Coronary artery (tissue), 2 donors: Measurements from ENCODE around the gene COL11A2.

Experiments
- DNase-seq: peaks from one replicate; pipeline ENCODE4 v3.0.0-alpha.2; 2017; ENCODE audit warnings: low spot score
- H3K27ac ChIP-seq, 2 donors: fragments of 200-600 bp; sonication (generic); one replicate each; pipeline ENCODE4 v1.5.1; 2016 to 2019
- H3K4me3 ChIP-seq: fragments of 200-600 bp; sonication (generic); 2 replicates; pipeline ENCODE4 v1.5.1; 2016; ENCODE audit warnings: mild to moderate bottlenecking, moderate library complexity
- TF ChIP-seq, protein P1 (sequence below): fragments of 200-600 bp; sonication (generic); IDR thresholded peaks from one replicate; pipeline ENCODE4 v1.5.1; 2019; ENCODE audit warnings: antibody characterized with exemption

COL11A2 gene

DNA sequence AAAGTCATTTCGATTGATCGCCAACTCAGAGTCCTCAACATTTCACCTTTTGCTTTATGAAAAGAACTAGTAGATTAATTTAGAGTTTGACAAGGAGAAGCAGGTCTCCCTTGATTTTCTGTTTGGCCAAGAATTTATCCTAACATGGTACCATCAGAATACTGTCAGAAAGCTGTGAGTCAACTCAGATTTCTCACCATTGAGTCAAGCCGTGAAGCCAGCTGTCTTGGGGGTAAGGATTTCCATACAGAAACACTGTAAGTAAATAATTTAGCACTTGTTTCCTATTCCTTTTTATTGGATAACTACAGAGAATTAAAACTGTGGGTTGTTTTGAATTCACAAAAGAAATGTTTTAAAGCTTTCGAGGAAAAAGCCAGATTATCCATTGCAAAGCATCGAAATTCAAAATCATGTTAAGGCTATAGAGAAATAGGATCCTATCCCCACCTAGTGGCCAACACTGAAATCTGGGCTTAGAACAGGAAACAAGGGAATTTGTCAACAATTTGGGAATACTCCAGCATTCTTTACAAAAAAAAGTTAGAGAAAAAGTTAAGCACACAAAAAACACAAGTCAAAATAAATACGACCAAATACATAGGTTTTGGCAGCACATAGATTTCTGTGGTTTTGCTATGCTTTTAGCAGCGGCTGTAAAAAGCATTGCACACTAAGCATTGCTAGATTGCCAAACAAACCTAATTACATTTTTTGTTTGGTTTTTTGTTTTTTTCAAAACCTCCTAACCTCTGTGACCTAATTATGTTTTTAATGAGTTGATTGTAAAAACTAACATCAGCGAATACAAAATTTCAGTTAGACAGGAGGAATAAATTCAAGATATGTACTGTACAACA lies 44.2 kb downstream of the COL11A2 start:
- no peak for DNase-seq
- H3K27ac ChIP-seq, result no peak overlapping the region
- no peak overlapping the region for H3K4me3 ChIP-seq
- TF ChIP-seq, protein P1, sequence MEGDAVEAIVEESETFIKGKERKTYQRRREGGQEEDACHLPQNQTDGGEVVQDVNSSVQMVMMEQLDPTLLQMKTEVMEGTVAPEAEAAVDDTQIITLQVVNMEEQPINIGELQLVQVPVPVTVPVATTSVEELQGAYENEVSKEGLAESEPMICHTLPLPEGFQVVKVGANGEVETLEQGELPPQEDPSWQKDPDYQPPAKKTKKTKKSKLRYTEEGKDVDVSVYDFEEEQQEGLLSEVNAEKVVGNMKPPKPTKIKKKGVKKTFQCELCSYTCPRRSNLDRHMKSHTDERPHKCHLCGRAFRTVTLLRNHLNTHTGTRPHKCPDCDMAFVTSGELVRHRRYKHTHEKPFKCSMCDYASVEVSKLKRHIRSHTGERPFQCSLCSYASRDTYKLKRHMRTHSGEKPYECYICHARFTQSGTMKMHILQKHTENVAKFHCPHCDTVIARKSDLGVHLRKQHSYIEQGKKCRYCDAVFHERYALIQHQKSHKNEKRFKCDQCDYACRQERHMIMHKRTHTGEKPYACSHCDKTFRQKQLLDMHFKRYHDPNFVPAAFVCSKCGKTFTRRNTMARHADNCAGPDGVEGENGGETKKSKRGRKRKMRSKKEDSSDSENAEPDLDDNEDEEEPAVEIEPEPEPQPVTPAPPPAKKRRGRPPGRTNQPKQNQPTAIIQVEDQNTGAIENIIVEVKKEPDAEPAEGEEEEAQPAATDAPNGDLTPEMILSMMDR, result peak; percentile 26

DNA sequence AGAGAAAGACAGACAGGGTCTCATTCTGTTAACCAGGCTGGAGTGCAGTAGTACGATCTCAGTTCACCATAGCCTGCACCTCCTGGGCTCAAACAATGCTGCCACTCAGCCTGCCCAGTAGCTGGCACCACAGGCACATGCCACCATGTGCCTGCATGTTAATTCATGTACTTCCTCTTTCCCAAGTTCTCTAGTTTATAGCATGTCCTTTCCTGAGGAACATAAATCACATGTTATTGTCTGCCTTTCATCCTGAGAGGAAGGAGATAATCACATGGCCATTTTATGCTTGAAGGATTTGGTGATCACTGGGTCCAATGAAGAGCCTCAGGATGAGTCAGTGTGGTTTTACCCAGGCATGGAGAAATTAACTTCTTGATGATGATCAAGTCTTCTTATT lies 47.9 kb downstream of the COL11A2 start:
- no peak overlapping the region for H3K4me3 ChIP-seq
- no peak for DNase-seq
- no peak overlapping the region for H3K27ac ChIP-seq
- TF ChIP-seq, protein P1, result no peak

DNA sequence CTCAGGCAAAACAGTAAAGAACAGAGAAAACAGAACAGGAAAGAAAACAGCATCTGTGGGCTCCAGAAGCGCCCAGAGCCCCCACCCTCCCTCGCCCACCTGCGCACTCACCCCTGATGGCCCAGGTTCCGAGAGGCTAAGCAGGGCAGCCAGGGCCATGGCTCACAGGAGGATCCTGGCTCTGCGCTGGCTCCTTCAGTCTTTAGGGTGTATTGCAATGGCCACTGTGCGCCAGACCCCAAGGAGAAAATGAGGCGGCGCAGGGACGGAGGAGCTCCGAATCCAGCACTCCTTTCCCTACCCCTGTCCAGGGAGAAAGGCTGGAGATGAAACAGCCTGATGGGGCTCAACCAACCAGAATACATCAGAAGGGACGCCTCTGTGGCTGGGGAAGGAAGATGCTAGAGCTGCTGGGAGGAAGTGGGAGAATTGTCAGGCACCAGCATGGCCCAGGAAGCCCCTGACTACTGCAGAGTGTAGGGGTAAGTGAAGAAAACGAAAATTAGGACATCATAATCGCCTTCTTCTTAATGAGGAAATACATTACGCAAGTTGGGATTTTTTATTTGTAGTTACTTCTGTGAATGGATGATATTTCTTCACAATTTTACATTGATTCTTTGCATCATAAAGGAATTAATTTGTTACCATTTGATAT lies 49.0 kb downstream of the COL11A2 start:
- Histone ChIP-seq H3K4me3 (no peak overlapping the region), H3K27ac (no peak overlapping the region)
- TF ChIP-seq, protein P1, result no peak
- DNase-seq, result no peak

DNA sequence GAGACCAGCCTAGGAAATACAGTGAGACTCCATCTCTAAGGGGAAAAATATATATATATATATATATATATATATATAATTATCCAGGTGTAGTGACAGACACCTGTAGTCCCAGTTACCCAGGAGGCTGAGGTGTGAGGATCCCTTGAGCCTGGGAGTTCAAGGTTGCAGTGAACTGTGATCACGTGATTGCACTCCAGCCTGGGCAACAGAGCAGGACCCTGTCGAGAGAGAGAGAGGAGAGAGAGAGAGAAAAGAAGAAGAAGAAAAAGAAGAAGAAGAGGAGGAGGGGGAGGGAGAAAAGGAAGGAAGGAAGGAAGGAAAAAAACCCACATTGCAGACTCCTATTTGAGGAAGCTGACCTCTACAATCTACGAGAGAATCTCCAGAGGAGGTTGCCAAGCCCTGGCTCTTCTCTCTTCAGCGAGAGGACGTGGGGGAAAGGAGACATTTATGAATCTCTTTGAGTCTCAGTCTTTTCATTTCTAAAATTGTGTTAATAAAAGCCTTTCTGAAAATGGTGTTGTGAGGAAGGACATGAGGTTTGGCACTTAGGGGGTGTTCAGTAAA lies 49.7 kb downstream of the COL11A2 start:
- TF ChIP-seq, protein P1, result no peak
- H3K4me3 ChIP-seq, result no peak overlapping the region
- DNase-seq, result no peak
- H3K27ac ChIP-seq, result no peak overlapping the region

DNA sequence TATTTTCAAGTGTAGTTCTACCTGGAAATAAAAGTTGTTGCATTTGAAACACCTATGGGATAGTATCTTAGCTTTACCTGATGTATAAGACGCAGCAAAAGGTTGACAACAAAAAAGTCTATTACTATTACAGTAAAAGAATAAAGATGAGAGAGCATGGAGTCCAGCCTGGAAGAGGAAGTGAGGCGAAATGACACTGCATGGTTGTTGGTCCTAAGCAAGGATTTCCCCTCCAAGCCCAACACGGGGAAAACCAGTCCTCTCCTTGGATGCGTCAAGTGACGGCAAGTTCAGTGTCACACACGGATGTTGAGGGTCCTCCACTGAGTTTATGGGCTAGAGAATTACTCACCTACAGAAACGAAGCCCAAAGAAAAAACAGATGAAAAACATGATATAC lies 51.7 kb downstream of the COL11A2 start:
- DNase-seq, result no peak
- TF ChIP-seq, protein P1, result no peak
- Histone ChIP-seq H3K4me3 (no peak overlapping the region), H3K27ac (no peak overlapping the region)

DNA sequence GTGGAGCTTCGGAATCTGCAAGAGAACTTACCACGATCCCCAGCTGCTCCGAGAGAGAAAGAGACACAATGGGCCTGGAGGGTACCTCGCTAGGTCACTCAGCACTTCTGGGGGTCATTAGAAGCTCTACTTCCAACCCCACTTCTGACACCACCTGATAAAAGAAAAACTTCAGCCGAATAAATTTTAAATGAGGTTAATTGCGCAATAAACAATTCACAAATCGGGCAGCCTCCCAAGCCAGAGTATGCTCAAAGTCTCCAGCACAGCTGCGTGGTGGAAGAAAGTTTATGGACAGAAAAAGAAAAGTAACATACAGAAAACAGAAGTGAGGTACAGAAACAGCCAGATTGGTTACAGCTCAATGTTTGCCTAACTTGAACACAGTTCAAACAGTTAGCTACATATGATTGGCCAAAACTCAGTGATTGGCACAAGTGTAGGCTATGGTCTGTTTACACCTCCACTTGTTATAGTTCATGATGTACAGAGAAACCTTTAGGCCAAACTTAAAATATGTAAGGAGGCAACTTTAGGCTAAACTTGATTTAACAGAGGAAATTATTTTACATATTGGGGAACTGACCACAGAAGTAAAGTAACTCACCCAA lies 52.6 kb downstream of the COL11A2 start:
- DNase-seq, result no peak
- Histone ChIP-seq H3K4me3 (no peak overlapping the region), H3K27ac (no peak overlapping the region)
- TF ChIP-seq, protein P1, result no peak
